Putamen (tissue), 1 donor: ENCODE results near the gene FGD3.
"Not testable (repeated sequence)": the region's sequence is repeated elsewhere in the genome, so short reads cannot be mapped to it uniquely, and the experiment has no call there.

ENCODE experiments used
- DNase-seq: peaks from one replicate; pipeline ENCODE4 v3.0.0-alpha.2; 2016; ENCODE audit warnings: low spot score

FGD3 gene, protein sequence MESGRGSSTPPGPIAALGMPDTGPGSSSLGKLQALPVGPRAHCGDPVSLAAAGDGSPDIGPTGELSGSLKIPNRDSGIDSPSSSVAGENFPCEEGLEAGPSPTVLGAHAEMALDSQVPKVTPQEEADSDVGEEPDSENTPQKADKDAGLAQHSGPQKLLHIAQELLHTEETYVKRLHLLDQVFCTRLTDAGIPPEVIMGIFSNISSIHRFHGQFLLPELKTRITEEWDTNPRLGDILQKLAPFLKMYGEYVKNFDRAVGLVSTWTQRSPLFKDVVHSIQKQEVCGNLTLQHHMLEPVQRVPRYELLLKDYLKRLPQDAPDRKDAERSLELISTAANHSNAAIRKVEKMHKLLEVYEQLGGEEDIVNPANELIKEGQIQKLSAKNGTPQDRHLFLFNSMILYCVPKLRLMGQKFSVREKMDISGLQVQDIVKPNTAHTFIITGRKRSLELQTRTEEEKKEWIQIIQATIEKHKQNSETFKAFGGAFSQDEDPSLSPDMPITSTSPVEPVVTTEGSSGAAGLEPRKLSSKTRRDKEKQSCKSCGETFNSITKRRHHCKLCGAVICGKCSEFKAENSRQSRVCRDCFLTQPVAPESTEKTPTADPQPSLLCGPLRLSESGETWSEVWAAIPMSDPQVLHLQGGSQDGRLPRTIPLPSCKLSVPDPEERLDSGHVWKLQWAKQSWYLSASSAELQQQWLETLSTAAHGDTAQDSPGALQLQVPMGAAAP

DNA sequence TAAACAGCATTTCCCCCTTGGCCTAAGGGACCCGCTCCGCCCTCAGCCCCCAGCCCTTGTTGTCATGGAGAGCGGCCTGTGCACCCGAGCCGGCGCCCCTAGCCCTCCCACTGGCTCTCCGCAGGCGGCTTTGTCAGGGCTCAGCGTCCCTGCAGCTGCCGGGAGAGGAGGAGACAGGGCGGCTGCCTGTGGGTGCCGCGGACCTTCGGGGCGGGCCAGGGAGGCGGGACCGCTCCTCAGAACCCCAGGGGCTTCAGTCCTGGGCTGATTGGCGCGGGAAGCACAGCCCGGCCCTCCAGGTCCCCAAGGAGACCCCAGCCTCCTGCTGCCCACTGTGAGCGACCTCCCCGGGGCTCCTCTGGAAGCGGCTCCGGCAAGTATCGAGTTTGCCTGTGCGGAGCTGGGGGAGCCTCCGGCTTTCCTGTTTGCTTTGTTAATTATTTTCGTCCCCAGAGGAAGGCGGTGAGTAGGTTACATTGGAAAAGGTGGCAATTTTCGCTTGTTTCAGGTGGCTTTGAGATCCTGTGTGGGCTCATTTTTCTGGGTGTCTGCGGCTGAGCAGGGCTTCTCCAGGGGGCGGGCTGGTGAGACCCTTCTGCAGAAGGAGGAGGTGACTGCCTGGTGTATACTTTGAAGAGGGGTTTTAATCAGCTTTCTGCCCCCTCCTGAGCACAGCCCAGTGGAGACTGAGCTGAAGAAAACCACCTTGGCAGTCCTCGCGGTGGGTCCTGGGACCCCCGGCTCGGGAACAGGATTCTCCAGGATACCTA, at the start of gene FGD3:
FGD3 (plus strand) TSS at position 256 of the 770 bp plus-strand sequence. CDS start 28,734 bp downstream, outside the sequence.
- DNase-seq = no peak

GRCh38 chr9:92905137-92905536, 42.2 kb upstream of the FGD3 start:
- DNase-seq = not testable (repeated sequence)

DNA sequence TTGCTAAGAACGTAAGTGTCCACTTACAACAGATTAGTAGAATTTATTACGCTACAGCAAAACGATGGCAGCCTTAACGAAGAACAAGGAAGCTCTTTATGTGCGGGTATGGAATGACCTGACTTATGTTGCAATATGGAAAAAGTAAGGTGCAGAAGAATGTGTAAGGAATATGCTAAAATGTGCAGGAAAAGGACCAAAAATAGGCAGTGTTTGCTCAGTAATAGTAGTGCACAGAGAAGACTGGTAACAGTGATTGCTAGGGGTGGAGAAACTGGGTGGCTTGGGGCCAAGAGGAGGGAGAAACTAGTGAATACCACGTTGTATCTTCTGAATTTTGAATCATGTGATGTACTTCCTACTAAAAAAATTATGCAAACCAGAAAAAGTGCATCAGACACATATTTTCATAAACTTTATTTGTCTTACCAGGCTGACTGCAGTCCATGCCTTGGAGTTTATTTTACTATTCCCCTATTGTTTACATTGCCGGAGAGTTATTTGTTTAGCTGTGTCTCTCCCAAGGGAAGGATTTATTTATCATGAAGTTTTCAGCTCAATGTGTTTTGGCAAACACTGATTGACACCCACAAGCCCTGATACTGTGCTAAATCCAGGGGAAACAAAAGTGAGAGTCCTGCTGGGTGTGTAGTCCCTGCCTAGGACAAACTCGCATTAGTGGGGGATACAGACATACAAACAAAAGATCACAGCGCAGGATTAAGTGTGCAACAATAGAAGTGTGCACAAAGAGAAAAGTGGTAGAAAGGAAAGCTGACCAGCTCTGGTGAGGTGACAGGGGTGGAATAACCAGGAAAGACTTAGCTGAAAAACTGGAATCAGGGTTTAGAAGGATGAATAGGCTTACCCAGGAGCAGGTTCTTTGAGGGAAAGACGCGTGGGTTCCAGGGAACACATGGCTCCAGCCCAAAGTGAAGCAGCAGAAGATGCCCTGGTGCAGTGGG, 35.5 kb upstream of the FGD3 start:
- no peak for DNase-seq

DNA sequence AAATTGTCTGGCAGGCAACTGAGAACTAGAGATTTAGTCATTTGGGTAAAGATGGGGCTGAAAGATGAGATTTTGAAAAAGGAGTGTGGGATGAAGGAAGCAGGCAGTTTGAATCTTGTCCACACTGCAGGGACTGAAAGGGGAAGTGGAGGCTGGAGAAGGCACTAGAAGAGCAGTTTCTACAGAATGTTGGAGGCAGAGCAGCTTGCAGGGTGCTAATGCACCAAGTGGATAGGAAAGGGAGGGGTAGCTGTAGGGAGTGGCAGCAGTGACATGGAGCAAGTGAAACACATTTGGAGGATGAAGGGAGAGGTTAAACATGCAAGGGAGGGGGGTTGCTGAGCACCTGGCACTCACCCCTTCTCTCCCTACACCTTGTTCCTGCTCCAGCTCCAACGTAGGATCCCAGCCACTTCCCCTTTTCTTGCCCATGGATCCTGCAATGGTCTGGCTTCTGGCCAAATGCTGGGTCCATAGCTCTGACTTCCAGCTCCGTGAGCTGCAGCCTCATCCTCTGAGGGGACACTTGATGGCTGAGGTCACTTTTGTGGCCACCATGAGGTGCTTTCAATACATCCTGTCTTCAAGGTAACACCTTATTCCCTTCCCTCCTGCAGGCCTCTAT, 30.0 kb upstream of the FGD3 start:
- no peak for DNase-seq

GRCh38 chr9:92920437-92920836, 26.9 kb upstream of the FGD3 start:
- DNase-seq = no peak

DNA sequence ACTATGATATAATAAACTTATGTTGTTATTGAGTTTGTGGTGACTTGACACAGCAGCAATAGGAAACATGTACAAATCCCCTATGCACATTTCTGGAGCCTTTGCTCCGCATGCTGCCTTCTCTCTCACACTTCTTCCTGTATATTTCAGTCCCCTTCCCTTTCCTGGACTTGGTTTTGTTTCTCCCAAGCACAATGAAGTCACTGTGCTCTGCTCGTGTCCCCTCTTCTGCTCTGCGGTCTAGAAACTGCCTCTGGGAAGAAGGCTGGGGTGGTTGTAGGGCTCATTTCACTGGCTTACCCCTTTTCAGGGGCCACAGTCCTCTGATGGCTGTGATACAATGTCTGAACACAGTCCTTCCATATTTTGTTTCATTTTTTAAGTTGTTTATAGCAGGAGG, 15.7 kb upstream of the FGD3 start:
- DNase-seq = no peak

DNA sequence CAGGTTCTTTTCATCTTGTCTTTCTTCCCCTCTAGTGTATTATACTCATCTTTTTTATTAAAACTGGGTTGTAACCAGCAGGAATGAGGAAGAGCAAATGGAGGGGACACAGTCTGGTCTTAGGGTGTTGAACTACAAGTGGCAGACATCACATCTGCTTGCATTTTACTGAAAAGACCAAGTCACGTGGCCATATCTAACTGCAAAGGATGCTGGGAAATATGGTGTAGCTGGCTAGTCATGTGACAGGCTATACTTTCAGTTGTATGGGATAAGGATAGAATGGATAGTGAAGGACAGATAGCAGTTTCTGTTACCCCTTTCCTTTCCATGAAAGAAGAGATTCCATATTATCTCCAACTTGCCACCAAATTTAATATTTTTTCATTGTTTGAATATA, 13.0 kb upstream of the FGD3 start:
- DNase-seq = no peak

GRCh38 chr9:92938025-92938424, 9.3 kb upstream of the FGD3 start:
- no peak for DNase-seq

DNA sequence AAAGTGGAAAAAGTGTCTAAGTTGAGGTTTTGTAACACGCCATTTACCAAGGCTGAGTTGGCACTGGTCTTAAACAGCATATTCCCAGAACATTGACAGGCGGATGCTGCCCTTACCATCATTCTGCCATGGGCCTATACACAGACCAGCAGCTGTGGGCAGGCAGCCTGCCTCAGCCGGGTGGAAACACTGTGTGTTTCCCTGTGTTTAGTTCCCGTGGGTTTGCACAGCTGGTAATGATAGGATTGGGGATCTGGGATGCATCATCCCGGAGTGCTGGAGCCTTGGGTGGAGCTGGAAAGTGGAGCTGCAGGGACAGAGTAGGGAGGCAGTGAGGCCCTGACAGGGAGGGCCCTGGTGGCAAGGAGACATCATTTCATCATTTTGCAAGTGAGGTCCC, 5.5 kb upstream of the FGD3 start:
- DNase-seq = no peak

GRCh38 chr9:92942688-92943616, 4.4 kb upstream of the FGD3 start:
- DNase-seq = no peak

- DNase-seq = no peak
Measured at GRCh38 chr9:92944921-92945320, 2.4 kb upstream of the FGD3 start.

GRCh38 chr9:92945796-92946195, 1.5 kb upstream of the FGD3 start:
- DNase-seq = no peak

DNA sequence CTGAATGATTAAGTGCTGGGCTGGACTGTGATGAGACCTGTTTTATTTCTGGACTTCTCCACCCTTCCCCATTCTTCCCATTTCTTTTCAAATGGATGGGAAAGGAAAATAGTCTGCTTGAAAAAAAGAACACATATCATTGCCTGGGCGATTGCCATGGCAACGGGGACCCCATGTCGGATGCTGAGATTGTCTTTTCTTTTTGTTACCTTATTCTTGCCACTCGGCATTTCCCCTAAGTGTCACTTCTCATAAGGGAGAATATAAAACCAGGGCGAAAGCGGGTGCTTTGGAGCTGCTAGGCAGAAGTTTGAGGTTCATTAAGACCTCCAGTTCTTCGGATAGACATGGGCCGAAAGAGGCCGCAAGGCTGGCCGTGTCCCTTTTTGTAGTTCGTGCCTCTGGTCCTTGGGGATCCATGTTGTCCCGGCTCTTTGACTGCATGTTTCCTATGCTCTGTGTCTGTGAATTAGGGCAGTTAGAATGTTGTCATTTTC, 763 bp downstream of the FGD3 start:
- DNase-seq = no peak

GRCh38 chr9:92948632-92949031, 1.3 kb downstream of the FGD3 start:
- DNase-seq = no peak

DNA sequence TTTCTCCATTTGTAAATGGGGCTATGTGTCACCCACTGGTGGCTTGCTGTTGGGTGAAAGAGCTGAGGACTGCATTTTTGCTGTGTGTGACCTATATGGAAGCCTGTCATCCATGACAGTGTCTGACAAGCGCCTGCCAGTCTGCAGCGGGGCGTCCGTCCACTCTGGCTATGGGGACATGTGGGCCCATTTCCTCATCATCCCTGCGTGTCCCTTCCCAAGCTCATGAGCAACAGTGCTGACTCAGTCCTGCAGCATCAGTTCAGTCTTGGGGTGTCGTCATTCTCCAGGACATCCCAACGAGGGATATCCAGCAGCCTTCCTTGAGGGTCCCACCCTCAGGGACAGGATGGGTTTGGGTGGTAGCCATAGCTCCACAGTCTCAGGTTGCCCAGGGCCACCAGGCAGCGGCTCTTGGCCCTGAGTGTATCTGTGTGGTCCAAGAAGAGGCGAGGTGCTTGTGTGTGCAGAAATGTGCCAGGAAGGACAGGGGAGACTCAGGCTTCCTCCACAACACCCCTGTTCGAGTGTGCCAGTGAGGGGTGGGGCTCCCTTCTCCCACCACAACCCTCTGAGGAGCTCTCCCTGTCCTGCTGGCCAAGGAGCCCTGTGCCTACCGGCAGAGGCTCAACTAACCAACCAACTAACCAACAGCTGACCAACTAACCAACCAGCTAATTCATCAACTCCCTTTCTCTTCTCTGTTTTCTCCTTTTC, 2.1 kb downstream of the FGD3 start:
- DNase-seq = no peak

GRCh38 chr9:92950359-92950955, 3.1 kb downstream of the FGD3 start:
- no peak for DNase-seq

GRCh38 chr9:92952906-92953610, 5.7 kb downstream of the FGD3 start:
- no peak for DNase-seq
